Suppressor macrophage (primary cell): ENCODE data around the gene FOXP4.
A peak's percentile ranks its signal among the peaks of the same experiment; 100 is the strongest.

Experiments used
- DNase-seq, 4 experiments: peaks; one replicate each; pipeline ENCODE4 v3.0.0-alpha.2; 2020 to 2022
- total RNA-seq, 17 experiments: gene quantifications; one replicate each; lab custom pipeline; 2026; ENCODE audit warnings: mixed read lengths in 6 of 17, inconsistent platforms in 3 of 17; lab: John Stamatoyannopoulos, UW

Gene FOXP4, protein sequence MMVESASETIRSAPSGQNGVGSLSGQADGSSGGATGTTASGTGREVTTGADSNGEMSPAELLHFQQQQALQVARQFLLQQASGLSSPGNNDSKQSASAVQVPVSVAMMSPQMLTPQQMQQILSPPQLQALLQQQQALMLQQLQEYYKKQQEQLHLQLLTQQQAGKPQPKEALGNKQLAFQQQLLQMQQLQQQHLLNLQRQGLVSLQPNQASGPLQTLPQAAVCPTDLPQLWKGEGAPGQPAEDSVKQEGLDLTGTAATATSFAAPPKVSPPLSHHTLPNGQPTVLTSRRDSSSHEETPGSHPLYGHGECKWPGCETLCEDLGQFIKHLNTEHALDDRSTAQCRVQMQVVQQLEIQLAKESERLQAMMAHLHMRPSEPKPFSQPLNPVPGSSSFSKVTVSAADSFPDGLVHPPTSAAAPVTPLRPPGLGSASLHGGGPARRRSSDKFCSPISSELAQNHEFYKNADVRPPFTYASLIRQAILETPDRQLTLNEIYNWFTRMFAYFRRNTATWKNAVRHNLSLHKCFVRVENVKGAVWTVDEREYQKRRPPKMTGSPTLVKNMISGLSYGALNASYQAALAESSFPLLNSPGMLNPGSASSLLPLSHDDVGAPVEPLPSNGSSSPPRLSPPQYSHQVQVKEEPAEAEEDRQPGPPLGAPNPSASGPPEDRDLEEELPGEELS
- total RNA-seq = 1.3 to 18.6 (median 4.0) reads per million in 17 experiments

DNA sequence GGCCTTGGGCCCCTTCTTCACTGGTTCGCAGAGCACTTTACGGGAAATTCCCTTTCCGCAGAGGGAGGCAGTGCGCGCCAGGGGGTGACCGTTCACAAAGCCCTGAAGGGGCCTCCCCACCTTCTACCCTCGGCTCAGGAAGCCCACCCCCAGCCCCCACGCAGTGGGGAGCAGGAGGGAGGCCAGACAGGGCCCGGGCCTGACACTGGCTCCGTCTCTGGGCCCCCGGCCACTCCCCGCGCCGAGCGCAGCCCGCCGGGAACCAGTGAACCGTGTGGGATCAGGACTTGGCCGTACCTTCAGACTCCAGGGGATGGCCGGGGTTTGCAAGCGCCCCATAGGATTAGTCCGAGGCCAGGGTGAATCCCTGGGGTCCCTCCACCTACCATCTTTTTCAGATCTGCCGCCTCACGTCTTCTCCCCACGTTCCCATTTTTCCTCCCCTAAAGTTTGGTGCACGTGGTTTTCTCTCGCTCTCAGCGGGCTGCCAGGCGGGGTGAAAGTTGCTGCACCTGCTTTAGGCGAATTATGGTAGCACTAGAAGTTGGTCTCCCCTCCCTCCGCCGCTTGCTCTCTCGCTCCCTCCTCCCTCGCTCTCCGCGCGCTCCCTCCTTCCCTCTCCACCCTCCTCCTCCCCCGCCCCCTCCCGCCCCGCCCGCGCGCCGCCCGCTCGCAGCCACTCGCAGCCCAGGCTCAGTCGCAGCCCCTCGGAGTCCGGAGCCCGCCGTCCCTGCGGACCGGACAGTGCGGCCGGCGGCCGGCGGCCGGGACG is at the start of gene FOXP4:
TSS of gene FOXP4 (plus strand) at position 679 of the 772 bp plus-strand sequence. CDS start 19,380 bp downstream, outside the sequence.
- DNase-seq = peak; percentile 84 to 93 (median 90)

GRCh38 chr6:41497573-41497972 is 48.6 kb upstream of the FOXP4 start:
- no peak for DNase-seq

GRCh38 chr6:41497994-41498393 is 48.2 kb upstream of the FOXP4 start:
- DNase-seq = no peak

DNA sequence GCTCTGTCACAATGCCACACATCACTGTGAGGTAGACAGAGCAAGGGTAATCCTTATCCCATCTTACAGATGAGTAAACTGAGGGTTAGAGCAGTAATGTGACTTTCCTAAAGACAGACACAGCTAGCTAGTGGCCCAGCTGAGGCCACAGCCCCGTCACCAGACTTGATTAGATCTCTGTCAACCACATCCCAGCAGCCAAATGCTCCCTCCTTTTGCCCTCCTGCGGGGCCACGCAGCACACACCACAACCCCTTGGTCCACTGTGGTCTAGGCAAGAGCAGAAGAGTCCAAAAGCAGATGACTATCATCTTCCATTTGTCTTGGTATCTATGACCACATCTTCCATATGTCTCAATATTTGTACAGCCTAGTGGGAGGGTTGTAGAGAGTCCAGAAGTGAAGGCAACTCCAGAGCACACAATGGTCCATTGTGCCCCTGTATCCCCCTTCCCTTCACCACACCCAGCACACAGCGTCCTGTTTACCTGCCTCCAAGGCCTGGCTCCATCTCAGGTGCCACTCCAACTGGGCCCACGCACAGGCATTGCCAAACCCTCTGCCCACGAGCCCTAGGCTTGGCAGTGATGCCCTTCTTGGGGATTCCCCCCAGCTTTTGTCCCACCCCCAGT is 47.1 kb upstream of the FOXP4 start:
- DNase-seq = no peak

DNA sequence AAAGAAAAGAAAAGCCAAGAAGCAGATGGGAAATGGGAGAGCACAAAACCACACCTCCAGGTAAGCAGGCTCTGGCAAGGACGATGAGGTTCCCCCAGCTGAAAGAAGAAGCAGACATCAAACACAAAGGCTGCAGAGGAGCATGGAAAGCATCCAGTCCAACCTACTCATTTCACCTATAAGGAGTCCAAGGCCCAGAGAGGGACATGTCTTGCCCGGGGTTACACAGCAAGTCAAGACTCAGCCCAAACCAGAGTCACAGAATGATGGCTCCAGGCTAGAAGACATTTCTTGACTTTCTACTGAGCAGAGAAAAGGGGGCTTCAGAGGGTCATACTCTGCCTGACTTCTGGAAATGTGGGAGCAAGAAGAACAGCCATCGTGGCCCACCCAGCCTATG is 45.6 kb upstream of the FOXP4 start:
- DNase-seq = no peak

- DNase-seq = no peak
Measured at GRCh38 chr6:41502566-41502916, 43.6 kb upstream of the FOXP4 start.

DNA sequence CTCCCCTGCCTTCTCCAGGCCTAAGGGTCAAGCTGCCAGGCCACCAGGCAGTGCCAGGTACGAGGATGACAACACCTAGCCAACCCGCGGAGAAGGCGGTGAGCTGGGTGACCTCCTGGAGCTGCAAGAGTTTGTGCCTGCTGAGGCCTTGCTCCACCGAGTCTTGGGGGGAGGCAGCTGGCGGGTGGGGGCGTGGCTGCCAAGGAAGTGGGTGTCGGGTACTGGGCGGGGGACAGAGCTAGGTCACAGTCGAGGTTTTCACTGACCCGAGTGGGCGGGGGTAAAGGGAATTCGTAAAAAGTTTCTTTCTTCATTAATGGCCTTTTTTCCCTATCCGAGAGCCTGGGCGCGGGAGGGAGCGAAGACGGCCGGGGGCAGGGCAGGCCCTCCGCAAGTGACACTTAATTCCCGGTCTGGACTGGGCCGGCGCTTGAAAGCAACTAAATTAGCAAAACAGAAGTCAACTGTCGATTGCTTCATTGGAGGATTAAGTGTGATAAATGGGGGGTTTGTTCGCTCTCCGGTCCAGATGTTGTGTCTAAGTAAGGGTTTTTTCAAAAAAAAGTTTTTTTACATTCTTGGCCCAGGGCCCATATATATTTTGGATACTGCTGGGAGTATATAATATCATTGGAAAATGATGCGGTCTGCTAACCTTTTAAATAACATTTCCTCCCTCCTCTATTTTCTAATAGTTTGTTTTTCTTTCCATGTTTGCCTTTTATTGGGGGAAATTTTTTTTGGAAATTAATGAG is 43.1 kb upstream of the FOXP4 start:
- DNase-seq = peak in 1 of 4 experiments; percentile 18

DNA sequence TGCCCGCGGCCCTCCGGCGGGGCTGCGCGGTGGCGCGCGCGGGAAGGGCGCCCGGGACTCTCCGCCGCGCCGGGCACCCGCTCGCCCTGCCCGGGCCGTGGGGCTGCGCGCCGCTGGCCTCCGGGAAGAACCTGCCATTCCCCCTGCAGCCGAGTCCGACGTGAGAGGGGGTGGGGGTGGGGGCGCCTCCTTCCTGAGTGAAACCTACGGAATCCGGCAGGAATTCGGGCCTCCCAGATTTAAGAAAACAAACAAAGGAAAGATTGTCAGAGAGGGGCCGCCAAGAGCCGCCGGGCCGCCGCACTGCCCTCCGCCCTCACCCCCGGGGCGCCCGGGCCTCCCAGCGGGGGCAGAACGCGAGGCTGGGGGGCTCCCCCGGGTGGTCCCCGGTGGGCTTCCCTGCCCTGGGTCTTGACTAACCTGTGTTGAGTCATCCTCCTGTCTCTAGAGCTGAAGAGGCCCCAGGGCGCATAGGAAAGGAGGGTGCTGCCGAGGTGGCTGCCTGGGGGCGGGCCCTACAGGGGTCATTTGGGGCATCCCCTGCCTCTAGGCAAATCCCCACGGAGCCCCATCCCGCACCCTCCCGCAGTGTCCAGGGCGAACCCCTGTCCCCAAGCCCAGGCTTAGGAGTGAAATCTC is 42.2 kb upstream of the FOXP4 start:
- no peak for DNase-seq

DNA sequence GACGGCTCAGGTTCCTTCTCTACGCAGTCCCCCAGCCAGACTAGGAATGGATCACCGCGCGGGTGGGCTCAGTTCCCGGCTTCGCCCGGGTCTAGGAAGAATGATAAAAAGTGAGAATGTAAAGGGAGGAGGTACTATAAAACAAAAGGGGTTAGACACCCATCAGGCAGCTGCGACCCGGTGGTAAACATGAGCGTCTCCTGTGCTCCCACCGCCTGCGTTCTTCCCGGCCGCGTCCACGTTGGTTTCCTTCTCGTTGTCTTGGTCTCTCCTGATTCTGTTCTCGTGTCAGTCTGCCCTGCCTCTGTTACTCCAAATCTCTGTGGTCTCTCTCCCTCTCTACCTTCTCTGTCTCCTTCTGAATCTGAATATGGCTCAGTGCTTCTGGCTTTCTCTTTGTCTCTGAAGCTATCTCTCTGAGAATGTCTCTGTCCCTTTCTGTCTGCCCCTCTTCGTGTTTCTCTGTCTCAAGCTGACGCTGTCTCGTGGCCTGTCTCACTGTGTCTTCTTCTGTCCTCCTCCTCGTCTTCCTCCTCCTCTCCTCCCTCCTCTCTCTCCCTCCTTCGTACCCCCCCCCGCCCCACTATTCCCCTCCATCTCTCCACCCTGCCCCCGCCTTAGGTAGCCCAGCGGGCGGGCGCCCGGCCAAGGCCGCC is 41.6 kb upstream of the FOXP4 start:
- DNase-seq = no peak

GRCh38 chr6:41505122-41506049 is 40.8 kb upstream of the FOXP4 start:
- peak in 3 of 4 experiments; percentile 8 to 29 (median 17) for DNase-seq

DNA sequence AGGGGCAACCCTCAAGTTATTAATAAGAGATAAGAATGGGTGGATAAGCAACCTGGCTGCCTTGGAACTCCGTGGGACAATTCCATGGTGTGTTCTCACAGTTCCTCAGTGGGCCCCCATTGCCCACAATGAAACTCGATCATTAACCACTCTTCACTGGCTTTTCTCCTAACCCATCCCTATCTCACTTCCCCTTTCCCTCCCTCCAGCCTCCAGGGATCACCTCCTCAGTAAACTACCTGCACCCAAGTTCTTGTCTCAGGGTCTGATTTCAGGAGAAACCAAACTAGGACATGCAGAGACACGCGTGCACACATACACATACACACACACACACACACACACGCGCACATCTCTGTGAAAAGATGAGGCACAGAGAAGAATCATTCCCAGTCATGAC is 37.7 kb upstream of the FOXP4 start:
- DNase-seq = no peak

DNA sequence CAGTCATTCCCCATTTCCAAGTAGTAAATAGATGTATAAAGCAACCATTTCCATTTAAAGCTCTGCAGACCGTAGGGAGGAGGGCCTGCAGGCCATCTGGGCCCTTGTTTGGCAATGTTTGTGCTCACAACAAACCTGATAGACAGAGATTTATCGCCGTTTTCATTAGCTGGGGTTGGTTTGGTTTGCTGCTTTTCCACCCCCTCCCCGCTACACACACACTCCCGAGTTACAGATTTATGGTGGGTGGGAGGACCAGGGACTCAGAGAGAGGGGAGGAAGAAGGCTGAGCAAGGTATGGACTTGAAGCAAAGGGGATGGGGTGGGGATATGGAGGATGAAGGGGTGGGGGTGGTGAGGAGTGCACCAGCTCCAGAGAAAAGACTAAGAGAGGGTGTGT is 36.6 kb upstream of the FOXP4 start:
- no peak for DNase-seq

DNA sequence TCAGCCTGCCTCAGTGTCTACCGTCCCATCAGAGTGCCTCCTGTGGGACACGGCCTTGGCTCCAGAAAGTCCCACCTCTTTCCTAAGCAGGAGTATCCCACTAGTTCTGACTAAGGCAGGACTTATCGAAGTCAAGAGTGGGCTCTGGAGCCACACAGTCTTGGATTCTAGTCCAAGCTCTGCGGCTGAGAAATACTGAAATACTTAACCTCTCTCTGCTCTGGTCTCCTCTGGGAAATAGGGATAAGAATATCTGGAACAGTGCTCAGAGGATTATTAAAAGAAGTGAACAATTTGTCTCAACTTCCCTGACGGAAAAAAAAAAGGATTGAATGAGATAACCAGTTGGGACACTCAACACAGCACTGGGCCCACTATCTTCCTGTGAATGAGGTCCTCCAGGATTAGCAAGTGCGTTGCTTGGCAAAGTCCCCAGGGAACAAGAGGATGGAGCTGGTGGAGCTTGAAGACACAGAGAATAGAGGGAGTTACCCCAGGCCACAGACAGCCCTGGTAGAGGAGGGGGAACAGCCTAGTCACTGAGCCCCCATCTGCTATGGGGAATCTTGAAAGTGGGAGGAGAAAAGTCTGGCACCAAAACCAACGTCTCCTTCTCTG is 34.6 kb upstream of the FOXP4 start:
- no peak for DNase-seq

- DNase-seq = no peak
Measured at GRCh38 chr6:41512146-41512701, 34.0 kb upstream of the FOXP4 start.

GRCh38 chr6:41515995-41516394 is 30.2 kb upstream of the FOXP4 start:
- DNase-seq = no peak

GRCh38 chr6:41518118-41518517 is 28.1 kb upstream of the FOXP4 start:
- no peak for DNase-seq

- DNase-seq = no peak
Measured at GRCh38 chr6:41519305-41519744, 26.9 kb upstream of the FOXP4 start.

GRCh38 chr6:41519745-41520699 is 26.2 kb upstream of the FOXP4 start:
- no peak for DNase-seq
